ENCODE results near the gene OSBPL9. TPM values are rescaled to one million over a fixed set of nuclear protein-coding genes. Genes with fewer than 3 reads are reported as not detected.

The OSBPL9 gene
- total and polyA plus RNA-seq, 2 experiments from 2014 or later, result 32.2 to 37.0 TPM

GRCh38 chr1:51735746-51736254, 118.9 kb downstream of the OSBPL9 start:
- 0 out of 2 replicates have a peak overlapping the region, but pooled peaks have one; percentile 33 for H3K4me3 ChIP-seq
- no peak overlapping the region for H3K27ac ChIP-seq
- WGBS, 2 experiments (ENCODE audit: low coverage in 1 of 2, low lambda C conversion rate in 2 of 2, missing lambda C conversion rate in 2 of 2), result 51 to 55% methylated on average over 5 of the region's 5 CpGs
- peaks cover 92% of the 10 kb centered on the region for H3K79me2 ChIP-seq (ENCODE audit: insufficient read depth)
- H3K4me1 ChIP-seq (ENCODE audit: insufficient read depth), result peaks cover 43% of the 10 kb centered on the region
- peaks cover 29% of the 10 kb centered on the region for H3F3A ChIP-seq (ENCODE audit: insufficient read depth)
- H3K4me2 ChIP-seq (ENCODE audit: unreplicated experiment), result peak overlapping the region; percentile 35
- peak overlapping the region; percentile 29; the same call in 1 of the 2 replicates for H3K9ac ChIP-seq
- H3K27me3 ChIP-seq (replicated peaks; ENCODE audit: insufficient read depth), result no peaks in the 10 kb centered on the region
- peak overlapping the region; percentile 33; the same call in 1 of the 2 replicates for H2AFZ ChIP-seq
- no peak for DNase-seq
- in situ Hi-C loops (cut with MboI), result no loop called here
- no peak for TF ChIP-seq EZH2phosphoT487 (IDR thresholded peaks at IDR 0.05; ENCODE audit: insufficient read depth, low read depth)
- no peak for TF ChIP-seq EZH2 (IDR thresholded peaks at IDR 0.05; ENCODE audit: insufficient read depth, poor library complexity, severe bottlenecking)
- H3K9me2 ChIP-seq (ENCODE audit: insufficient read depth), result no peaks in the 10 kb centered on the region
- no peaks in the 10 kb centered on the region for H4K20me1 ChIP-seq (ENCODE audit: insufficient read depth)
- no peaks in the 10 kb centered on the region for H3K9me3 ChIP-seq (ENCODE audit: low read depth)
- H3K36me3 ChIP-seq (ENCODE audit: low read depth), result no peaks in the 10 kb centered on the region

GRCh38 chr1:51736702-51737101, 119.8 kb downstream of the OSBPL9 start:
- no peak overlapping the region for H3K27ac ChIP-seq
- H3K9ac ChIP-seq, result no peak overlapping the region
- H3F3A ChIP-seq (ENCODE audit: insufficient read depth), result peaks cover 29% of the 10 kb centered on the region
- no peaks in the 10 kb centered on the region for H3K9me3 ChIP-seq (ENCODE audit: low read depth)
- H2AFZ ChIP-seq, result no peak overlapping the region
- H3K79me2 ChIP-seq (ENCODE audit: insufficient read depth), result peaks cover 88% of the 10 kb centered on the region
- peak; percentile 73 for DNase-seq
- peak overlapping the region; percentile 49 for H3K4me2 ChIP-seq (ENCODE audit: unreplicated experiment)
- no peaks in the 10 kb centered on the region for H3K27me3 ChIP-seq (replicated peaks; ENCODE audit: insufficient read depth)
- H4K20me1 ChIP-seq (ENCODE audit: insufficient read depth), result no peaks in the 10 kb centered on the region
- no peak for TF ChIP-seq EZH2phosphoT487 (IDR thresholded peaks at IDR 0.05; ENCODE audit: insufficient read depth, low read depth)
- TF ChIP-seq EZH2 (IDR thresholded peaks at IDR 0.05; ENCODE audit: insufficient read depth, poor library complexity, severe bottlenecking), result no peak
- no peak overlapping the region for H3K4me3 ChIP-seq
- in situ Hi-C loops (cut with MboI), result no loop called here
- H3K36me3 ChIP-seq (ENCODE audit: low read depth), result no peaks in the 10 kb centered on the region
- H3K9me2 ChIP-seq (ENCODE audit: insufficient read depth), result no peaks in the 10 kb centered on the region
- peaks cover 43% of the 10 kb centered on the region for H3K4me1 ChIP-seq (ENCODE audit: insufficient read depth)

GRCh38 chr1:51738681-51739080, 121.8 kb downstream of the OSBPL9 start:
- 96 to 97% methylated on average over 3 of the region's 3 CpGs for WGBS, 2 experiments (ENCODE audit: low coverage in 1 of 2, low lambda C conversion rate in 2 of 2, missing lambda C conversion rate in 2 of 2)
- DNase-seq, result no peak
- Histone ChIP-seq H3K4me1 (ENCODE audit: insufficient read depth) (peaks cover 43% of the 10 kb centered on the region), H3K27me3 (replicated peaks; ENCODE audit: insufficient read depth) (no peaks in the 10 kb centered on the region), H2AFZ (no peak overlapping the region), H3K4me2 (ENCODE audit: unreplicated experiment) (no peak overlapping the region), H3K4me3 (no peak overlapping the region), H3K79me2 (ENCODE audit: insufficient read depth) (peaks cover 82% of the 10 kb centered on the region), H3K9me2 (ENCODE audit: insufficient read depth) (no peaks in the 10 kb centered on the region), H3K9ac (no peak overlapping the region), H4K20me1 (ENCODE audit: insufficient read depth) (no peaks in the 10 kb centered on the region), H3K9me3 (ENCODE audit: low read depth) (no peaks in the 10 kb centered on the region), H3F3A (ENCODE audit: insufficient read depth) (peaks cover 29% of the 10 kb centered on the region), H3K27ac (no peak overlapping the region), H3K36me3 (ENCODE audit: low read depth) (no peaks in the 10 kb centered on the region)
- in situ Hi-C loops (cut with MboI), result no loop called here
- TF ChIP-seq EZH2phosphoT487 (IDR thresholded peaks at IDR 0.05; ENCODE audit: insufficient read depth, low read depth), result no peak
- no peak for TF ChIP-seq EZH2 (IDR thresholded peaks at IDR 0.05; ENCODE audit: insufficient read depth, poor library complexity, severe bottlenecking)

GRCh38 chr1:51740652-51741051, 123.8 kb downstream of the OSBPL9 start:
- Histone ChIP-seq H3K9me3 (ENCODE audit: low read depth) (no peaks in the 10 kb centered on the region), H3K4me1 (ENCODE audit: insufficient read depth) (peaks cover 25% of the 10 kb centered on the region), H3K27ac (no peak overlapping the region), H4K20me1 (ENCODE audit: insufficient read depth) (no peaks in the 10 kb centered on the region), H3K4me2 (ENCODE audit: unreplicated experiment) (no peak overlapping the region), H3K4me3 (no peak overlapping the region), H3K9ac (no peak overlapping the region), H2AFZ (no peak overlapping the region), H3K9me2 (ENCODE audit: insufficient read depth) (no peaks in the 10 kb centered on the region), H3K79me2 (ENCODE audit: insufficient read depth) (peaks cover 76% of the 10 kb centered on the region), H3F3A (ENCODE audit: insufficient read depth) (peaks cover 14% of the 10 kb centered on the region), H3K27me3 (replicated peaks; ENCODE audit: insufficient read depth) (no peaks in the 10 kb centered on the region), H3K36me3 (ENCODE audit: low read depth) (no peaks in the 10 kb centered on the region)
- TF ChIP-seq EZH2 (IDR thresholded peaks at IDR 0.05; ENCODE audit: insufficient read depth, poor library complexity, severe bottlenecking) (no peak), EZH2phosphoT487 (IDR thresholded peaks at IDR 0.05; ENCODE audit: insufficient read depth, low read depth) (no peak)
- in situ Hi-C loops (cut with MboI), result no loop called here
- DNase-seq, result no peak
- WGBS, 2 experiments (ENCODE audit: low coverage in 1 of 2, low lambda C conversion rate in 2 of 2, missing lambda C conversion rate in 2 of 2), result 94 to 99% methylated on average over 3 of the region's 3 CpGs
